Stimulated activated CD4-positive, alpha-beta T cell treated with anti-CD3 and anti-CD28 coated beads, Interleukin-1b, Interleukin-23, amount 100 ng/mL, for 4 hours (primary cell): Measurements from ENCODE around the gene MS4A6E.
A peak's percentile ranks its signal among the peaks of the same experiment; 100 is the strongest.
"Not testable (repeated sequence)": the region's sequence is repeated elsewhere in the genome, so short reads cannot be mapped to it uniquely, and the experiment has no call there.

Experiments
- DNase-seq, 2 donors: peaks; one replicate each; pipeline ENCODE4 v3.0.0-alpha.2; 2020; ENCODE audit warnings: low read depth in 2 of 2

MS4A6E gene

GRCh38 chr11:60326955-60327354, at the start of gene MS4A6E:
Gene MS4A6E (plus strand): TSS chr11:60327255. CDS start chr11:60334896, 7,641 bp downstream.
- DNase-seq: no peak

GRCh38 chr11:60280412-60280811, 46.6 kb upstream of the MS4A6E start, which contains the start of gene MS4A4A:
Gene MS4A4A (plus strand): TSS chr11:60280666. CDS start chr11:60280676, 10 bp downstream.
- DNase-seq: no peak

GRCh38 chr11:60281485-60281884, 45.6 kb upstream of the MS4A6E start:
- no peak for DNase-seq

GRCh38 chr11:60282286-60282685, 44.8 kb upstream of the MS4A6E start:
- no peak for DNase-seq

- DNase-seq: not testable (repeated sequence)
Measured at GRCh38 chr11:60285411-60286126, 41.5 kb upstream of the MS4A6E start.

- DNase-seq: no peak
Measured at GRCh38 chr11:60288531-60288930, 38.5 kb upstream of the MS4A6E start.

GRCh38 chr11:60292145-60292544, 34.9 kb upstream of the MS4A6E start:
- no peak for DNase-seq

- no peak for DNase-seq
Measured at GRCh38 chr11:60301178-60301577, 25.9 kb upstream of the MS4A6E start.

- not testable (repeated sequence) for DNase-seq
Measured at GRCh38 chr11:60301884-60302283, 25.2 kb upstream of the MS4A6E start.

- DNase-seq: no peak
Measured at GRCh38 chr11:60303661-60304060, 23.4 kb upstream of the MS4A6E start.

- DNase-seq: no peak
Measured at GRCh38 chr11:60305906-60306619, 21.0 kb upstream of the MS4A6E start.

- no peak for DNase-seq
Measured at GRCh38 chr11:60307507-60308195, 19.4 kb upstream of the MS4A6E start.

- no peak for DNase-seq
Measured at GRCh38 chr11:60310407-60310998, 16.6 kb upstream of the MS4A6E start.

GRCh38 chr11:60314635-60315321, 12.3 kb upstream of the MS4A6E start:
- no peak for DNase-seq

GRCh38 chr11:60315871-60316270, 11.2 kb upstream of the MS4A6E start:
- DNase-seq: no peak

- DNase-seq: no peak
Measured at GRCh38 chr11:60316317-60316716, 10.7 kb upstream of the MS4A6E start.

GRCh38 chr11:60318726-60319125, 8.3 kb upstream of the MS4A6E start:
- DNase-seq: no peak

GRCh38 chr11:60321051-60321450, 6.0 kb upstream of the MS4A6E start:
- no peak for DNase-seq

GRCh38 chr11:60328460-60328859, 1.4 kb downstream of the MS4A6E start:
- no peak for DNase-seq

GRCh38 chr11:60332846-60333245, 5.8 kb downstream of the MS4A6E start:
- no peak for DNase-seq

- peak; percentile 30 to 51 for DNase-seq
Measured at GRCh38 chr11:60334005-60334620, 7.1 kb downstream of the MS4A6E start.
